ENCODE data around the gene YAP1.

The YAP1 gene

GRCh38 chr11:102109896-102110760 is at the start of gene YAP1:
TSS of gene YAP1 (plus strand) at chr11:102110447. CDS start at chr11:102110849, 402 bp downstream.
- DNase-seq, result peak; percentile 11 to 53 (median 30)

GRCh38 chr11:102061276-102061675 is 49.0 kb upstream of the YAP1 start:
- DNase-seq, result no peak

- DNase-seq, result no peak
These were observed 48.1 kb upstream of the YAP1 start for GRCh38 chr11:102062106-102062505.

- DNase-seq, result no peak
These were observed 45.9 kb upstream of the YAP1 start for GRCh38 chr11:102064316-102064715.

- DNase-seq, result no peak
These were observed 39.5 kb upstream of the YAP1 start for GRCh38 chr11:102070766-102071165.

GRCh38 chr11:102071497-102072472 is 38.5 kb upstream of the YAP1 start:
- DNase-seq, result no peak

GRCh38 chr11:102073253-102073652 is 37.0 kb upstream of the YAP1 start:
- DNase-seq, result no peak

- DNase-seq, result no peak
These were observed 30.6 kb upstream of the YAP1 start for GRCh38 chr11:102079625-102080024.

- DNase-seq, result no peak
These were observed 28.9 kb upstream of the YAP1 start for GRCh38 chr11:102081313-102081712.

- no peak for DNase-seq
These were observed 24.2 kb upstream of the YAP1 start for GRCh38 chr11:102085864-102086551.

GRCh38 chr11:102097186-102097585 is 13.1 kb upstream of the YAP1 start:
- DNase-seq, result no peak

- DNase-seq, result no peak
These were observed 10.5 kb upstream of the YAP1 start for GRCh38 chr11:102099755-102100154.

GRCh38 chr11:102108734-102109440 is 1.4 kb upstream of the YAP1 start:
- no peak for DNase-seq

- peak in 1 of 6 experiments; percentile 6 for DNase-seq
These were observed 439 bp downstream of the YAP1 start for GRCh38 chr11:102110761-102111010.

GRCh38 chr11:102111011-102111786 is 952 bp downstream of the YAP1 start:
- peak in 2 of 6 experiments; percentile 5 to 20 for DNase-seq

GRCh38 chr11:102111787-102112508 is 1.7 kb downstream of the YAP1 start:
- DNase-seq, result peak in 2 of 6 experiments; percentile 8 to 10

GRCh38 chr11:102112509-102112821 is 2.2 kb downstream of the YAP1 start:
- DNase-seq, result no peak

- no peak for DNase-seq
These were observed 3.8 kb downstream of the YAP1 start for GRCh38 chr11:102114032-102114431.

GRCh38 chr11:102115557-102115956 is 5.3 kb downstream of the YAP1 start:
- DNase-seq, result no peak

GRCh38 chr11:102116453-102117205 is 6.4 kb downstream of the YAP1 start:
- DNase-seq, result no peak

Measured in stimulated activated naive CD4-positive, alpha-beta T cell (primary cell).